ENCODE results near the gene HSDL1. TPM values are rescaled to one million over a fixed set of nuclear protein-coding genes. Genes with fewer than 3 reads are reported as not detected.

The HSDL1 gene
- 16.0 and 35.7 TPM in 2 replicates for total RNA-seq

GRCh38 chr16:84144859-84145639 is at the start of gene HSDL1, which contains the start of gene DNAAF1:
Gene HSDL1 (minus strand): TSS chr16:84145177. CDS start chr16:84131321, 13,856 bp downstream.
Gene DNAAF1 (plus strand): TSS chr16:84145308. CDS start chr16:84145441, 133 bp downstream.

GRCh38 chr16:84190731-84191388 is 45.9 kb upstream of the HSDL1 start, which contains the start of gene ADAD2:
Gene ADAD2 (plus strand): TSS chr16:84191157. CDS start chr16:84191231, 74 bp downstream.

GRCh38 chr16:84186685-84187437 is 41.9 kb upstream of the HSDL1 start, which contains the start of gene TAF1C:
Gene TAF1C (minus strand): TSS chr16:84187057. CDS start chr16:84184988, 2,069 bp downstream.

GRCh38 chr16:84116720-84117493 is 28.1 kb downstream of the HSDL1 start, which contains the start of gene MBTPS1:
Gene MBTPS1 (minus strand): TSS chr16:84116942. CDS start chr16:84101783, 15,159 bp downstream.

Other genes starting within 250 kb of the HSDL1 start
- 1.6 and 4.2 TPM in 2 replicates for gene MLYCD, start 246.1 kb downstream of the HSDL1 start, total RNA-seq
- gene OSGIN1, start 191.9 kb downstream of the HSDL1 start, total RNA-seq, result 1.1 and 1.6 TPM in 2 replicates
- gene NECAB2, start 176.9 kb downstream of the HSDL1 start, total RNA-seq, result not detected in 2 replicates
- not detected in 2 replicates for gene SLC38A8, start 102.4 kb downstream of the HSDL1 start, total RNA-seq
- gene MBTPS1, start 28.2 kb downstream of the HSDL1 start, total RNA-seq, result 65.1 and 124 TPM in 2 replicates
- gene DNAAF1, start 131 bp upstream of the HSDL1 start, total RNA-seq, result not detected in 2 replicates
- 15.2 and 22.7 TPM in 2 replicates for gene TAF1C, start 41.9 kb upstream of the HSDL1 start, total RNA-seq
- under 0.01 and 0.44 TPM in 2 replicates for gene ADAD2, start 46.0 kb upstream of the HSDL1 start, total RNA-seq
- gene KCNG4, start 94.8 kb upstream of the HSDL1 start, total RNA-seq, result not detected in 2 replicates
- gene WFDC1, start 149.7 kb upstream of the HSDL1 start, total RNA-seq, result 0.32 TPM in 1 of 2 replicates, not detected in the other
- gene ATP2C2, start 223.4 kb upstream of the HSDL1 start, total RNA-seq, result under 0.01 TPM in 1 of 2 replicates, not detected in the other

Data from bladder microvascular endothelial cell (primary cell).